Glutamatergic neuron (in vitro differentiated cells): Measurements from ENCODE around the gene NXF1. TPM values are rescaled to one million over a fixed set of nuclear protein-coding genes. Genes with fewer than 3 reads are reported as not detected.

ENCODE experiments used
- DNase-seq: peaks from one replicate; pipeline ENCODE4 v3.0.0; 2022
- H3K27ac Mint-ChIP-seq: one replicate; pipeline ENCODE4 v1.8.0; 2020; ENCODE audit warnings: mild to moderate bottlenecking, mixed read lengths, inconsistent platforms; ENCODE audit not compliant: unreplicated experiment
- H3K27me3 Mint-ChIP-seq: one replicate; pipeline ENCODE4 v1.8.0; 2020; ENCODE audit warnings: mild to moderate bottlenecking, moderate library complexity, mixed read lengths, inconsistent platforms; ENCODE audit not compliant: unreplicated experiment
- H3K36me3 Mint-ChIP-seq: one replicate; pipeline ENCODE4 v1.8.0; 2020; ENCODE audit warnings: mild to moderate bottlenecking, mixed read lengths, inconsistent platforms; ENCODE audit not compliant: unreplicated experiment
- H3K4me1 Mint-ChIP-seq: one replicate; pipeline ENCODE4 v1.8.0; 2020; ENCODE audit warnings: mild to moderate bottlenecking, low read depth, mixed read lengths, inconsistent platforms; ENCODE audit not compliant: unreplicated experiment
- H3K4me3 Mint-ChIP-seq: one replicate; pipeline ENCODE4 v1.8.0; 2020; ENCODE audit warnings: mild to moderate bottlenecking, mixed read lengths, inconsistent platforms; ENCODE audit not compliant: unreplicated experiment
- H3K9me3 Mint-ChIP-seq: one replicate; pipeline ENCODE4 v1.8.0; 2020; ENCODE audit warnings: mild to moderate bottlenecking, moderate library complexity, mixed read lengths, inconsistent platforms; ENCODE audit not compliant: unreplicated experiment
- total RNA-seq: library from RNA; stranded (reverse); fragmentation: NEBNext Ultra II Directional; extraction: Animal tissue kit (Norgen Biotek cat#: 25700); gene quantifications from one replicate; pipeline ENCODE4 v1.2.1, GENCODE V29; 2021; ENCODE audit not compliant: unreplicated experiment
- TF ChIP-seq, protein P1 (sequence below): fragments of 200-600 bp; sonication (generic); IDR thresholded peaks from one replicate; pipeline ENCODE4 v1.5.0; 2021; ENCODE audit not compliant: partially characterized antibody, unreplicated experiment

NXF1 gene
- total RNA-seq, 1 donor from 2014 or later: 104 TPM

DNA sequence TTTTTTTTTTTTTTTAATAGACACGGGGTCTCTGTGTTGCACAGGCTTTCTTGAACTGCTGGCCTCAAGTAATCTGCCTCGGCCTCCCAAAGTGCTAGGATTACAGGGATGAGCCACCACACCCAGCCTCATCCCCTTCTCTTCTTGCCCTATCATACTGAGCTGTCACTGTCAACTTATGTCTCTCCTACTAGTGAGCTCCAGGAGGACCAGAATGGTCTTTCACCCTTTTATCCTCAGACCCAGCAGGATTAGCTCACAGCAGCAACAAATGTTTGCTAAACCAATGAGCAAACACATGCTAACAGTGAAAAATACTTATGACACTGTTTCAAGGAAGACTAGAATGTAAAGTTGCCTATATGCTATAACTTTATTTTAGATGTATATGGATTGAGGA, 6.4 kb upstream of the NXF1 start:
- H3K9me3 Mint-ChIP-seq: peaks cover 8% of the 10 kb centered on the region
- TF ChIP-seq, protein P1, sequence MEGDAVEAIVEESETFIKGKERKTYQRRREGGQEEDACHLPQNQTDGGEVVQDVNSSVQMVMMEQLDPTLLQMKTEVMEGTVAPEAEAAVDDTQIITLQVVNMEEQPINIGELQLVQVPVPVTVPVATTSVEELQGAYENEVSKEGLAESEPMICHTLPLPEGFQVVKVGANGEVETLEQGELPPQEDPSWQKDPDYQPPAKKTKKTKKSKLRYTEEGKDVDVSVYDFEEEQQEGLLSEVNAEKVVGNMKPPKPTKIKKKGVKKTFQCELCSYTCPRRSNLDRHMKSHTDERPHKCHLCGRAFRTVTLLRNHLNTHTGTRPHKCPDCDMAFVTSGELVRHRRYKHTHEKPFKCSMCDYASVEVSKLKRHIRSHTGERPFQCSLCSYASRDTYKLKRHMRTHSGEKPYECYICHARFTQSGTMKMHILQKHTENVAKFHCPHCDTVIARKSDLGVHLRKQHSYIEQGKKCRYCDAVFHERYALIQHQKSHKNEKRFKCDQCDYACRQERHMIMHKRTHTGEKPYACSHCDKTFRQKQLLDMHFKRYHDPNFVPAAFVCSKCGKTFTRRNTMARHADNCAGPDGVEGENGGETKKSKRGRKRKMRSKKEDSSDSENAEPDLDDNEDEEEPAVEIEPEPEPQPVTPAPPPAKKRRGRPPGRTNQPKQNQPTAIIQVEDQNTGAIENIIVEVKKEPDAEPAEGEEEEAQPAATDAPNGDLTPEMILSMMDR: no peak
- no peak for DNase-seq
- peaks cover 2% of the 10 kb centered on the region for H3K4me1 Mint-ChIP-seq
- no peak overlapping the region for H3K4me3 Mint-ChIP-seq
- no peaks in the 10 kb centered on the region for H3K36me3 Mint-ChIP-seq
- no peak overlapping the region for H3K27ac Mint-ChIP-seq
- peaks cover 3% of the 10 kb centered on the region for H3K27me3 Mint-ChIP-seq

DNA sequence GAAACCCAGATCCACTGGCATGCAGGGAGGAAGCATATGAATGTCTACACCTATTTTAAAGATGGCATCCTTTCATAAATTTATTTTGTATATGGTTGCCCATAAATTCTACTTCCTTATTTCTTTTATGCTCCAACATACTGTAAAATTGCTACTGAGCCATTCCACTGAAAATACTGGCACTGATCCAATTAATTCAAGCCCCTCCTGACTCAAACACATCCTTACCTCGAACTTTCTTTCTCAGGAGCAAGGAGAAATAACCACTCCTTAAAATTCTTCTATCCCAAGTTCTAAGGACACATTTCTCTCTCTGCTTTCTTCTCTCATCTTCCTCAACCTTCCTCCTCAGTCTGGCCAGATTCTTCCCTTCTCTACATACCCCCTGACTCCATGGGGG, 5.5 kb upstream of the NXF1 start:
- H3K4me1 Mint-ChIP-seq: peaks cover 7% of the 10 kb centered on the region
- peak overlapping the region; percentile 2 for H3K4me3 Mint-ChIP-seq
- DNase-seq: no peak
- peaks cover 11% of the 10 kb centered on the region for H3K9me3 Mint-ChIP-seq
- H3K27me3 Mint-ChIP-seq: peaks cover 4% of the 10 kb centered on the region
- TF ChIP-seq, protein P1: no peak
- H3K36me3 Mint-ChIP-seq: no peaks in the 10 kb centered on the region
- no peak overlapping the region for H3K27ac Mint-ChIP-seq

DNA sequence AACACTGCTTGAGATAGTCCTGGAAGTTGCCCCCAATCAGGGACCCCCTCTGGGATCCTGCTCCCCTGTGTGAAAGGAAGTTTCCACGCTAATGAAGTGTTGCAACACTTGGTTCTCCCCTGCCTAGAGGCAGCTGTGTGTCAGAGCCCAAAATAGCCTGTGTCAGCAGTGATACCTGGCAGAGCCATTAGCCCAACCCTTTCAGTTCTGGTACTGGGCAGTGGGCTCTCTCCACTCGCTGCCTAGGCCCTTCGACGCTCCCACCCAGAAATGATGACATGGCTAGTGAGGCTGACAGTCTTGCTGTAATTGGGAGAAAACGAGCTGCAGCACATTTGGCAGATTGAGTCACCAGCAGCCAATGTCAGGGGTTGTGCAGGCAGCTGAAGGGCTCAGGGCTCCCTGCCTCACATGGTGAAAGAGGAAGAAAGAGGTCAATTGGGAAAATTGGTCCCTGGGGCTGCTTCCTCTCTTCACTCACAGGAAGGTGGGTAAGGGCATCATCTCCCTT, 1.4 kb upstream of the NXF1 start:
- Mint-ChIP-seq H3K36me3 (no peaks in the 10 kb centered on the region), H3K4me1 (peaks cover 14% of the 10 kb centered on the region), H3K27me3 (peaks cover 10% of the 10 kb centered on the region), H3K4me3 (peak overlapping the region; percentile 96), H3K9me3 (peaks cover 13% of the 10 kb centered on the region), H3K27ac (peak overlapping the region; percentile 97)
- TF ChIP-seq, protein P1: no peak
- no peak for DNase-seq

DNA sequence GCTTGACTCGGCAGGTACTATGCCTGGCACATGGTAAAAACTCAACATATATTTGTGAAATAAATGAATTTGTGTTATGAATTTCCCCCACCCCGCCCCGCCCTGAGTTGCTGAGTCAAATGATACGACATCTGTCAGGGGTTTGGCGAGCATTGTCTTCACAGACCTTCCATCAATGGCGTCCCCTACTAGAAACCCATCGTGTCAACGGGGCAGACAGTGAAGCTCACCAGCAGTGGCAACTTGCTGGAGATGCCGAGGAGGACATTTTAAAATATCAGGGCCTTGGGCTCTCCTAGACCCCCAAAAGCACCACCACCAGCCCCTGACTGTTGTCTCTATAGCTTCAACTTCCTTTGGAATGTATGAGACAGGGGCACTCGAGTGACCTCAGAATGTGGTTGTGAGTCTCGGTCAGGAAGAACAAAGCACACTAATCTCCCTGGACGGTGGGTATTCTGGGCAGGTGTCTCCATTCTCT, 761 bp upstream of the NXF1 start:
- H3K4me1 Mint-ChIP-seq: peaks cover 14% of the 10 kb centered on the region
- peak overlapping the region; percentile 97 for H3K27ac Mint-ChIP-seq
- peaks cover 9% of the 10 kb centered on the region for H3K27me3 Mint-ChIP-seq
- peak overlapping the region; percentile 96 for H3K4me3 Mint-ChIP-seq
- H3K9me3 Mint-ChIP-seq: peaks cover 13% of the 10 kb centered on the region
- TF ChIP-seq, protein P1: no peak
- DNase-seq: no peak
- no peaks in the 10 kb centered on the region for H3K36me3 Mint-ChIP-seq

DNA sequence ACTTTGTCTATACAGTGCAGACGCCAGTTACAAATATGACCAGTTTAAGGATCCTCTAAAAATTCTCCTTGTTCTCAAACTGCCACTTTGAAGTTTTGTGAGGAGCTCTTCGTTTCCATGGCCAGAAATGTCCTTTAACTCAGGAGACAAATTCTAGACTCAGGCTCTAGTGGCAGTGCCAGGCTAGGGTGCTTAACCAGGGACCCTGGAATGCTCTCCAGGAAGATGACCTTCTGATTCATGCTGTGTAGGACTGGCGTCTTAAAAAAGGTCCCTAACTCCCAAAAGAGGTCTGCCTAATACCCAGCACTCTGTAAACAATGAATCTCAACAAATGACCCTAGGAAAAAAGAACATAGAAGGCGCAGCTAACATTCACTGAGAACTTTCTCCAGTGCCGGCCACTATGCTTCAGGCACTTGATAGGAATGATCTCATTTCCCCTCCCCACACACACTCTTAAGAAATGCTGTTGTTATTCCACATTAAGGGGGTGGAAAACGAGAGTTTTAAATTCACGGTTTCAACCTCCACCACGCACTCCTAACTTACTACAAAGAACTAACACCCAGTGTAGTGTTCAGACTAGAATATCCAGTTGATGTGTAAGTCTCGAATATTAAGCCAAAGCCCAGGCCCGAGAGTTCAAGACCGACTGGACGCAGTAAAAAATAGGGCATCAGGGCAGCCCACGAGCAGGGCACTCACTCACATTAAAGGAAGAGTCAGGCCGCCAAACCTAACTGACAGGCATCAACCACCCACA, 747 bp downstream of the NXF1 start:
- peak overlapping the region; percentile 95 for H3K27ac Mint-ChIP-seq
- H3K27me3 Mint-ChIP-seq: peaks cover 7% of the 10 kb centered on the region
- TF ChIP-seq, protein P1: no peak
- peak overlapping the region; percentile 99 for H3K4me3 Mint-ChIP-seq
- no peak for DNase-seq
- H3K4me1 Mint-ChIP-seq: peaks cover 14% of the 10 kb centered on the region
- H3K9me3 Mint-ChIP-seq: peaks cover 11% of the 10 kb centered on the region
- no peaks in the 10 kb centered on the region for H3K36me3 Mint-ChIP-seq
